Esophagus (tissue), 2 donors: Measurements from ENCODE around the gene PNMA6F. TPM values are rescaled to one million over a fixed set of nuclear protein-coding genes. Genes with fewer than 3 reads are reported as not detected.
A peak's percentile ranks its signal among the peaks of the same experiment; 100 is the strongest.
"Not testable (repeated sequence)": the region's sequence is repeated elsewhere in the genome, so short reads cannot be mapped to it uniquely, and the experiment has no call there.

Experiments used
- H3K27ac ChIP-seq, 2 donors: one replicate each; pipeline ENCODE4 v1.5.1; 2013; ENCODE audit warnings: low read depth in 2 of 2, mild to moderate bottlenecking in 2 of 2, inconsistent platforms in 1 of 2, low read length in 1 of 2, moderate library complexity in 1 of 2
- H3K27me3 ChIP-seq, 2 donors: one replicate each; pipeline ENCODE4 v1.6.1; 2013; ENCODE audit warnings: low read length in 2 of 2, control low read depth in 1 of 2, mild to moderate bottlenecking in 1 of 2; ENCODE audit not compliant: insufficient read depth in 2 of 2, control insufficient read depth in 1 of 2
- H3K36me3 ChIP-seq, 2 donors: one replicate each; pipeline ENCODE4 v1.6.1; 2013; ENCODE audit warnings: low read length in 1 of 2; ENCODE audit not compliant: control insufficient read depth in 2 of 2, insufficient read depth in 2 of 2
- H3K4me1 ChIP-seq, 2 donors: one replicate each; pipeline ENCODE4 v1.6.1; 2013; ENCODE audit warnings: low read length in 1 of 2; ENCODE audit not compliant: control insufficient read depth in 2 of 2, insufficient read depth in 2 of 2
- H3K4me3 ChIP-seq, 2 donors: one replicate each; pipeline ENCODE4 v1.5.1; 2013; ENCODE audit warnings: low read length in 2 of 2, mild to moderate bottlenecking in 2 of 2, low read depth in 1 of 2, moderate library complexity in 1 of 2
- H3K9me3 ChIP-seq, 2 donors: one replicate each; pipeline ENCODE4 v1.6.1; 2013; ENCODE audit warnings: mild to moderate bottlenecking in 2 of 2, low read depth in 1 of 2, low read length in 1 of 2, moderate library complexity in 1 of 2; ENCODE audit not compliant: control insufficient read depth in 2 of 2, insufficient read depth in 1 of 2
- WGBS, 2 donors: extraction: QIAGEN DNeasy Blood & Tissue Kit; methylation state at CpG; one replicate each; pipeline ENCODE4 v1.1.7; 2013; 5-methylcytosine and 5-hydroxymethylcytosine counted together
- polyA plus RNA-seq, 2 donors: library from polyadenylated mRNA; stranded (reverse); fragments of 200-250 nt; gene quantifications; one replicate each; pipeline ENCODE4 v1.2.3, GENCODE V29; 2013
- donor health status: healthy with polysubstance abuse.
- donor health status: Bipolar disorder and iron deficiency.

The PNMA6F gene
- polyA plus RNA-seq, 2 donors = not detected

DNA sequence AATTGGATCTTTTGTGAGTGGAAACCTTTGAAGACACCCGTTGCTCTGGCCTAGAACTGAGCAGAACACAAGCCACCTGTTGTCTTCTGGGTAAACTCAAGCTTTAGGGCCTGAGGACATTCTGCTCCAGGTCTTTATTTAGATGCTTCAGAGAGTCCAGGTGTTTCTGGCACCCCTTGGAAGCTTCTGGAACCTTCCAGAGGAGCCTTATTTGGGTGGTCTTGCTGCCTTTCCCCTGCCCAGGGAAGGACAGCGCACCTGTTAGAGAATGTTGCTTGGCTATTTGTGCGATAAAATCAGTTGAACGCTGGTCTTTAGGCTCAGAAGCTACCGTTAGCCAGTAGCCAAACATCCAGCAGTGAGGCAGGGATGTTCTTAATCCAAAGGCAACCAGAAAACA is 15.4 kb upstream of the PNMA6F start:
- WGBS, 2 donors = 84 to 87% methylated on average over 5 of the region's 5 CpGs
- H3K4me1 ChIP-seq = no peaks in the 10 kb centered on the region
- H3K36me3 ChIP-seq = no peaks in the 10 kb centered on the region
- no peak overlapping the region for H3K27ac ChIP-seq
- peaks cover 0 to 2% of the 10 kb centered on the region in 2 donors for H3K9me3 ChIP-seq
- H3K4me3 ChIP-seq = no peak overlapping the region
- no peaks in the 10 kb centered on the region for H3K27me3 ChIP-seq

DNA sequence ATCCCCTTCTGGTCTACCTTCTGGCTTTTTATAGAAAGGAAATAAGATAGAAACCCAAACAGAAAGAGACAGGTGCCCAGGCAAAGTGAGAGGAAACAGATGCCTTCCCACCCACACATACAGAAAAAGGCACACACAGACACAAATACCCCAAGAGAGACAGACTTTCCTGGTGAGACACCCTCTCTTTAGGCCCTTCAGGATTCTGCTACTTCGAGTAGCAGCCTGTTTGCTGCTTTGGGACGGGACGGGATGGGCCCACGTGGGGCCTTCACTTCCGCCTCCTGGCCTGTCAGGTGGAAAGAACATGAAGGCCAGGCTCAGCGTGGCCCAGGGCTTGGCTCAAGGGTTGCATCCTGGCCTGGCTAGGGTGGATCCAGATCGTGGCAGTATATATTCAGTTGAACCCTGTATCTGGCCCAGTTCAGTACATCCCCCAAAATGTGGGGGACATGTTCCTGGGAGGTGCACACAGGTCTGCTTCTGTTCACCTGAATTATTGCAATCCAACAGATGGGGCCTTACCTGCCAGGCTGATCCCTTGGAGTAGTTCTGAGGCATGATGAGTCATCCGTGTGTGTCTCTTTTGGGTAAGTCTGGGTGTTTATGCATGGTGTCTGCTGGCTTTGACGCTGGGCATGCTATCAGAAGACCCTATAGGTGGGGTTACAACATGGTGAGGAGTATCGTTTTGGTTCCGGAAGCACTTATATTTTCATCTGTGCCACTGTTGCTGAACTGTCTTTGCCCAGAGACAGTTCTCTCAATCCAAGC is 14.7 kb upstream of the PNMA6F start:
- Histone ChIP-seq H3K9me3 (peaks cover 0 to 2% of the 10 kb centered on the region in 2 donors), H3K36me3 (no peaks in the 10 kb centered on the region), H3K4me1 (no peaks in the 10 kb centered on the region), H3K27me3 (no peaks in the 10 kb centered on the region), H3K4me3 (no peak overlapping the region), H3K27ac (no peak overlapping the region)
- WGBS, 2 donors = 73 to 81% methylated on average over 11 of the region's 11 CpGs

DNA sequence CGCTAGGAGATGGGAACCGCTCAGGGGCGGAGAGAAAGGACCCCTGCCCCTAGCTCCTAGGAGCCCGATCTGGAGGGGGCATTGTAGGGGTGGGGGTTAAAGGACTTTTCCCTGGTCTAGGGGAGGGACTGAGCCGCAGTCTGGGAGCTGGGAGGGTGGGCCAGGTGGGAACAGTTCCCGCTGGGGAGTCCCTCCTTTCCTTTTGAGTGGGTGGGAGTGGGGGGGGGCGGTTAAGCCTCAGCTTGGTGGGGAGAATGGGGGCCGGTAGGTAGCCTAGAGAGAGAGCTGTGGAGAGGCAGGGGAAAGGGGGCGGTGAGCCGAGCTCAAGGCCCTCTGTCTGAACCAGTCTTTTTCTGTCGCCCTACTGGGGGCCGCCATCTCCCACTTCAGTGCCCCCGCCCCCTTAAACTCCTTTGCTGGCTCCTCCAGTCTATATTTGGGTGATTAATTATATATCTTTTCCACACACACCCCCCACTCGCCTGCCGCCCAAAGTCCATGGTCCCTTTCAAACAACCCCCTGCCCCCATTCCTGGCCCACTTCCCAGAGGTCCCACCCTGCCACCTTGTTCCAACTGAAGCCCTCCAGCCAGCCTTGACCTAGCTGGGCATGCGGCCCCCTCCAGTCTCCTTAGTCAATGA is 13.2 kb upstream of the PNMA6F start:
- Histone ChIP-seq H3K4me3 (peak overlapping the region; percentile 47 to 69), H3K4me1 (no peaks in the 10 kb centered on the region), H3K9me3 (peaks cover 0 to 2% of the 10 kb centered on the region in 2 donors), H3K27me3 (no peaks in the 10 kb centered on the region), H3K36me3 (no peaks in the 10 kb centered on the region), H3K27ac (no peak overlapping the region)
- 27 to 41% methylated on average over 13 to 15 of the region's 16 CpGs for WGBS, 2 donors

GRCh38 chrX:153333821-153334653 is 12.5 kb upstream of the PNMA6F start, which contains the start of gene ZNF275:
ZNF275 (plus strand) TSS chrX:153334153; CDS start chrX:153336680, 2,527 bp downstream.
- WGBS, 2 donors = 1 to 30% methylated on average over 81 to 86 of the region's 86 CpGs
- H3K27ac ChIP-seq = peak within 1 kb of the TSS in 1 of 2 donors; percentile 6
- H3K9me3 ChIP-seq = peaks cover 0 to 2% of the 10 kb centered on the region in 2 donors
- H3K36me3 ChIP-seq = no peaks in the 10 kb centered on the region
- peak within 1 kb of the TSS; percentile 47 to 69 for H3K4me3 ChIP-seq
- no peaks in the 10 kb centered on the region for H3K4me1 ChIP-seq
- no peaks in the 10 kb centered on the region for H3K27me3 ChIP-seq

DNA sequence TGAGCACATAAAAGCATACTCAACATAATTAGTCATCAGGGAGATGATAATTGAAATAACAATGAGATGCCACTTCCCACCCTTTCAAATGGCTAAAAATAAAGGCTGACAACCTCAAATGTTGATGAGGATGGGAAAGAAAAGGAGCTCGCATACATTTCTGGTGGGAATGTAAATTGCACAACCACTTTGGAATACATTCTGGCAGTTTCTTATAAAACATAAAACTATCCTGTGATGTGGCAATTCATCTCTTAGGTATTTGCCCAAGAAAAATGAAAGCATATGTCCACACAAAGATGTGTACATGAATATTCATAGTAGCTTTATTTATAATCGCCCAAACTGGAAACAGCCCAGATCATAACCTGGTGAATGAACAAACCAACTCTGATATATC is 11.7 kb upstream of the PNMA6F start:
- no peaks in the 10 kb centered on the region for H3K4me1 ChIP-seq
- H3K27ac ChIP-seq = no peak overlapping the region
- H3K4me3 ChIP-seq = no peak overlapping the region
- WGBS, 2 donors = 36 to 55% methylated on average over 2 of the region's 2 CpGs
- peaks cover 0 to 2% of the 10 kb centered on the region in 2 donors for H3K9me3 ChIP-seq
- H3K36me3 ChIP-seq = no peaks in the 10 kb centered on the region
- no peaks in the 10 kb centered on the region for H3K27me3 ChIP-seq

DNA sequence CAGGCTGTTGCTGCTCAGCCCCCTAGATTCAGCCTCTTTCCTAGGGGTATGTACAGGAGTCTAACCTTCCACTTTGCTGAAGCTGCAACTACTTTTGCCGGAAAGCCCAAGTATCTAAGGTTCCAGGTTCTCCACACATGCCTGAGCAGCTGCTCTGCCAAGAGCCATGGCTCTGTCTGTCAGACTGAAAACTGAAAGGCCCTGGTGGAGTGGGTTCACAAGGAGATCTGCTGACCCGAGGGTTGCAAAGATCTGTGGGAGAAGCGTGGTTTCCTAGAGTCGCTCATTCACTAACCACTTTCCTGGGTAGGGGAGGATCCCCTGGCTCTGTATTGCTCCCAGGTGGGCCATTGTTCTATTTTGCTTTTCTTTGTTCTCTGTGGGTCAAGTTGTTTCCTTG is 6.0 kb upstream of the PNMA6F start:
- no peaks in the 10 kb centered on the region for H3K4me1 ChIP-seq
- 85% methylated on average over 4 of the region's 4 CpGs for WGBS, 2 donors
- H3K27ac ChIP-seq = no peak overlapping the region
- H3K9me3 ChIP-seq = no peaks in the 10 kb centered on the region
- H3K27me3 ChIP-seq = no peaks in the 10 kb centered on the region
- H3K36me3 ChIP-seq = no peaks in the 10 kb centered on the region
- no peak overlapping the region for H3K4me3 ChIP-seq

DNA sequence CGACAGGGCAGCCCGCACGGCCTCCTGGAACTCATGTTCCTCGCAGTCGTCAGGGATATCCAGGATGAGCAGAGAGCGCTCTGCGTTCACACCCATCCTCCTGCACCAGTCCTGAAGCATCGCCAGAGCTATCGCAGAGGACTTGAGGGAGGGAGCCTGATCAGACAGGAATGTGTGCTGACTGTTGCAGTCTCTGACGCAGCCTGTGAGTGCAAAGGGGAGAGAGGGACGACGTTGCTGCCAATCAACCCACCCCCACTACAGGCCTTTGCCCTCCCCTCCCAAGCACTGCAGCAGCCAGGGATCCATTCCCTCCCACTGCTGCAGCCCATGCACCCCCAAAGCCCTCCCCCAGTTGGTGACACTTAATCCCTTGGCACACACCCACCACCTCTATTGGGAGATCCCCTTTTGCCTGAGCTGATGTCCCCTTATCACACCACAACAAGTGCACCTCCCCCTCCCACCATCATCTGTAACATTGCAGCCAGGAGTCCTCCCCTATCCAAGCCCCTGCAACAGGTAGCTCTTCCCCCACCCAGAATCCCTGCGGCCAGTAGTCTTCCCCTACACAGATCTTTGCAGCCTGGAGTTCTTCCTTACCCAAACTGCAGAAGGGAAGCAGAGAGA is 897 bp downstream of the PNMA6F start:
- 21 to 36% methylated on average over 9 of the region's 13 CpGs for WGBS, 2 donors
- H3K4me3 ChIP-seq = no peak overlapping the region
- no peaks in the 10 kb centered on the region for H3K36me3 ChIP-seq
- H3K9me3 ChIP-seq = no peaks in the 10 kb centered on the region
- H3K27ac ChIP-seq = no peak overlapping the region
- no peaks in the 10 kb centered on the region for H3K27me3 ChIP-seq
- no peaks in the 10 kb centered on the region for H3K4me1 ChIP-seq

DNA sequence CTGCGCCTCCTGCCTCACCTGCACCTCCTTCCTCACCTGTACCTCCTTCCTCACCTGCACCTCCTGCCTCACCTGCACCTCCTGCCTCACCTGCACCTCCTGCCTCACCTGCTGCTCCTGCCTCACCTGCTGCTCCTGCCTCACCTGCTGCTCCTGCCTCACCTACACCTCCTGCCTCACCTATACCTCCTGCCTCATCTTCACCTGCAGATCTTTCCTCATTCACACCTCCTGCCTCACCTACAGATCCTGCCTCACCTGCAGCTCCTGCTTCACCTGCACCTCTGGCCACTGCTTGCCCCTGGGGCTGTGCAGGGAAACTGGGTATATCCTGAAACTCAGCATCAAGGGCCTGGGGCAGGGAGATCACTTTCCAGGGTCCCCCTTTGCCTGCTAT is 1.5 kb downstream of the PNMA6F start:
- not testable (repeated sequence) for H3K4me3 ChIP-seq, H3K36me3 ChIP-seq, H3K27me3 ChIP-seq, H3K9me3 ChIP-seq, H3K4me1 ChIP-seq, H3K27ac ChIP-seq
- 97 to 100% methylated on average over 1 of the region's 1 CpG for WGBS, 2 donors

GRCh38 chrX:153319295-153320046 is 2.1 kb downstream of the PNMA6F start:
- WGBS, 2 donors = 80 to 81% methylated on average over 32 to 33 of the region's 33 CpGs
- no peaks in the 10 kb centered on the region for H3K27me3 ChIP-seq

More at GRCh38 chrX:153319295-153320046, 2.1 kb downstream of the PNMA6F start:
- Histone ChIP-seq H3K9me3 (no peaks in the 10 kb centered on the region), H3K27ac (no peak overlapping the region), H3K36me3 (no peaks in the 10 kb centered on the region), H3K4me3 (no peak overlapping the region), H3K4me1 (no peaks in the 10 kb centered on the region)
